Measurements from ENCODE around the gene PDIA5.
"Not testable (repeated sequence)": the region's sequence is repeated elsewhere in the genome, so short reads cannot be mapped to it uniquely, and the experiment has no call there.

The PDIA5 gene

GRCh38 chr3:123110976-123111615 is 44.3 kb downstream of the PDIA5 start:
- Histone ChIP-seq H3K36me3 (ENCODE audit: insufficient read depth, low read length) (peaks cover 7% of the 10 kb centered on the region; the same call in 1 of the 2 replicates), H2AFZ (ENCODE audit: low read length) (no peak overlapping the region), H3K79me2 (ENCODE audit: insufficient read depth, low read length) (no peaks in the 10 kb centered on the region), H3K9me3 (ENCODE audit: low read length) (no peaks in the 10 kb centered on the region), H3K4me2 (ENCODE audit: low read length) (peak overlapping the region; percentile 56), H4K20me1 (ENCODE audit: insufficient read depth, low read length) (no peaks in the 10 kb centered on the region), H3K9me2 (ENCODE audit: low read depth, low read length) (no peaks in the 10 kb centered on the region), H3F3A (ENCODE audit: insufficient read depth, low read length) (no peaks in the 10 kb centered on the region), H3K4me3 (ENCODE audit: low read depth, low read length, poor library complexity, severe bottlenecking) (peak overlapping the region; percentile 38), H3K9ac (ENCODE audit: low read length) (peak overlapping the region; percentile 43; the same call in 1 of the 2 replicates), H3K27me3 (ENCODE audit: insufficient read depth, low read length) (no peaks in the 10 kb centered on the region), H3K4me1 (ENCODE audit: insufficient read depth, low read length, severe bottlenecking) (peaks cover 29% of the 10 kb centered on the region), H3K27ac (ENCODE audit: low read depth, low read length, poor library complexity, severe bottlenecking) (peak overlapping the region; percentile 86)
- TF ChIP-seq CTCF (IDR thresholded peaks at IDR 0.05; ENCODE audit: low read length) (peak; percentile 2; the same call in 1 of the 2 replicates), EZH2 (IDR thresholded peaks at IDR 0.05; ENCODE audit: borderline replicate concordance, low read length) (no peak)

GRCh38 chr3:123111640-123112039 is 44.8 kb downstream of the PDIA5 start:
- Histone ChIP-seq H3K27me3 (ENCODE audit: insufficient read depth, low read length) (no peaks in the 10 kb centered on the region), H3K36me3 (ENCODE audit: insufficient read depth, low read length) (peaks cover 8% of the 10 kb centered on the region; the same call in 1 of the 2 replicates), H3K4me2 (ENCODE audit: low read length) (peak overlapping the region; percentile 56), H3K9me3 (ENCODE audit: low read length) (no peaks in the 10 kb centered on the region), H3K9ac (ENCODE audit: low read length) (peak overlapping the region; percentile 13; the same call in 1 of the 2 replicates), H3K4me1 (ENCODE audit: insufficient read depth, low read length, severe bottlenecking) (peaks cover 29% of the 10 kb centered on the region), H3K27ac (ENCODE audit: low read depth, low read length, poor library complexity, severe bottlenecking) (peak overlapping the region; percentile 86), H2AFZ (ENCODE audit: low read length) (0 out of 2 replicates have a peak overlapping the region, but pooled peaks have one; percentile 61), H3F3A (ENCODE audit: insufficient read depth, low read length) (no peaks in the 10 kb centered on the region), H3K4me3 (ENCODE audit: low read depth, low read length, poor library complexity, severe bottlenecking) (no peak overlapping the region), H4K20me1 (ENCODE audit: insufficient read depth, low read length) (no peaks in the 10 kb centered on the region), H3K9me2 (ENCODE audit: low read depth, low read length) (no peaks in the 10 kb centered on the region), H3K79me2 (ENCODE audit: insufficient read depth, low read length) (no peaks in the 10 kb centered on the region)
- TF ChIP-seq EZH2 (IDR thresholded peaks at IDR 0.05; ENCODE audit: borderline replicate concordance, low read length) (no peak), CTCF (IDR thresholded peaks at IDR 0.05; ENCODE audit: low read length) (no peak; the same call in 1 of the 2 replicates)

GRCh38 chr3:123112232-123112631 is 45.4 kb downstream of the PDIA5 start:
- no peak overlapping the region for H3K4me3 ChIP-seq (ENCODE audit: low read depth, low read length, poor library complexity, severe bottlenecking)
- no peaks in the 10 kb centered on the region for H3K9me3 ChIP-seq (ENCODE audit: low read length)
- peaks cover 5% of the 10 kb centered on the region; the same call in 1 of the 2 replicates for H3K36me3 ChIP-seq (ENCODE audit: insufficient read depth, low read length)
- peak overlapping the region; percentile 86 for H3K27ac ChIP-seq (ENCODE audit: low read depth, low read length, poor library complexity, severe bottlenecking)
- peaks cover 29% of the 10 kb centered on the region for H3K4me1 ChIP-seq (ENCODE audit: insufficient read depth, low read length, severe bottlenecking)
- no peaks in the 10 kb centered on the region for H3K9me2 ChIP-seq (ENCODE audit: low read depth, low read length)
- no peaks in the 10 kb centered on the region for H4K20me1 ChIP-seq (ENCODE audit: insufficient read depth, low read length)
- no peaks in the 10 kb centered on the region for H3K27me3 ChIP-seq (ENCODE audit: insufficient read depth, low read length)
- 0 out of 2 replicates have a peak overlapping the region, but pooled peaks have one; percentile 61 for H2AFZ ChIP-seq (ENCODE audit: low read length)
- TF ChIP-seq CTCF (IDR thresholded peaks at IDR 0.05; ENCODE audit: low read length): no peak
- TF ChIP-seq EZH2 (IDR thresholded peaks at IDR 0.05; ENCODE audit: borderline replicate concordance, low read length): no peak
- no peak overlapping the region; the same call in 1 of the 2 replicates for H3K9ac ChIP-seq (ENCODE audit: low read length)
- H3F3A ChIP-seq (ENCODE audit: insufficient read depth, low read length): no peaks in the 10 kb centered on the region
- H3K79me2 ChIP-seq (ENCODE audit: insufficient read depth, low read length): no peaks in the 10 kb centered on the region
- peak overlapping the region; percentile 56 for H3K4me2 ChIP-seq (ENCODE audit: low read length)

- not testable (repeated sequence) for H3K4me2 ChIP-seq (ENCODE audit: low read length); H3K9ac ChIP-seq (ENCODE audit: low read length)
These were observed 45.8 kb downstream of the PDIA5 start for GRCh38 chr3:123112656-123113055.

More at GRCh38 chr3:123112656-123113055, 45.8 kb downstream of the PDIA5 start:
- H3K36me3 ChIP-seq (ENCODE audit: insufficient read depth, low read length); H3K79me2 ChIP-seq (ENCODE audit: insufficient read depth, low read length); H3K27me3 ChIP-seq (ENCODE audit: insufficient read depth, low read length); H3K9me2 ChIP-seq (ENCODE audit: low read depth, low read length); H2AFZ ChIP-seq (ENCODE audit: low read length); H4K20me1 ChIP-seq (ENCODE audit: insufficient read depth, low read length); H3F3A ChIP-seq (ENCODE audit: insufficient read depth, low read length); H3K9me3 ChIP-seq (ENCODE audit: low read length); H3K4me3 ChIP-seq (ENCODE audit: low read depth, low read length, poor library complexity, severe bottlenecking): not testable (repeated sequence)
- Histone ChIP-seq H3K27ac (ENCODE audit: low read depth, low read length, poor library complexity, severe bottlenecking) (peak overlapping the region; percentile 86), H3K4me1 (ENCODE audit: insufficient read depth, low read length, severe bottlenecking) (peaks cover 29% of the 10 kb centered on the region)
